ENCODE measurements around the gene RPAP3.

The RPAP3 gene

GRCh38 chr12:47705566-47706425 lies at the start of gene RPAP3:
Gene RPAP3, minus strand, starts transcription at chr12:47706030. Its CDS starts 3,190 bp downstream, at chr12:47702840.
- DNase-seq: peak; percentile 98

GRCh38 chr12:47754881-47755280 lies 49.1 kb upstream of the RPAP3 start:
- no peak for DNase-seq

- no peak for DNase-seq
Measured at GRCh38 chr12:47754126-47754525, 48.3 kb upstream of the RPAP3 start.

- DNase-seq: peak; percentile 85
Measured at GRCh38 chr12:47753021-47754001, 47.5 kb upstream of the RPAP3 start.

- DNase-seq: no peak
Measured at GRCh38 chr12:47752552-47752951, 46.7 kb upstream of the RPAP3 start.

- no peak for DNase-seq
Measured at GRCh38 chr12:47752121-47752520, 46.3 kb upstream of the RPAP3 start.

GRCh38 chr12:47751561-47751960 lies 45.7 kb upstream of the RPAP3 start:
- DNase-seq: no peak

GRCh38 chr12:47750916-47751470 lies 45.2 kb upstream of the RPAP3 start:
- no peak for DNase-seq

- no peak for DNase-seq
Measured at GRCh38 chr12:47750229-47750798, 44.5 kb upstream of the RPAP3 start.

GRCh38 chr12:47748899-47749298 lies 43.1 kb upstream of the RPAP3 start:
- no peak for DNase-seq

GRCh38 chr12:47748507-47748828 lies 42.6 kb upstream of the RPAP3 start:
- DNase-seq: no peak

- no peak for DNase-seq
Measured at GRCh38 chr12:47747596-47748506, 42.0 kb upstream of the RPAP3 start.

- DNase-seq: peak; percentile 16
Measured at GRCh38 chr12:47747126-47747525, 41.3 kb upstream of the RPAP3 start.

- no peak for DNase-seq
Measured at GRCh38 chr12:47746523-47746922, 40.7 kb upstream of the RPAP3 start.

- DNase-seq: no peak
Measured at GRCh38 chr12:47746073-47746472, 40.2 kb upstream of the RPAP3 start.

- no peak for DNase-seq
Measured at GRCh38 chr12:47745485-47746041, 39.7 kb upstream of the RPAP3 start.

GRCh38 chr12:47744778-47745436 lies 39.1 kb upstream of the RPAP3 start:
- no peak for DNase-seq

- DNase-seq: peak; percentile 90
Measured at GRCh38 chr12:47744005-47744651, 38.3 kb upstream of the RPAP3 start.

GRCh38 chr12:47743311-47743860 lies 37.6 kb upstream of the RPAP3 start:
- DNase-seq: no peak

- peak; percentile 65 for DNase-seq
Measured at GRCh38 chr12:47742253-47742825, 36.5 kb upstream of the RPAP3 start.
